Left hindlimb (tissue), 1 donor: ENCODE results near the gene MUC4.
"Not testable (repeated sequence)": the region's sequence is repeated elsewhere in the genome, so short reads cannot be mapped to it uniquely, and the experiment has no call there.

ENCODE experiments used
- DNase-seq: peaks from one replicate; pipeline ENCODE4 v3.0.0-alpha.2; 2018

Gene MUC4

GRCh38 chr3:195812366-195812765 lies 637 bp upstream of the MUC4 start:
- DNase-seq, result no peak

- no peak for DNase-seq
Measured at GRCh38 chr3:195810455-195810845, 1.3 kb downstream of the MUC4 start.

- no peak for DNase-seq
Measured at GRCh38 chr3:195809796-195810454, 1.8 kb downstream of the MUC4 start.

- no peak for DNase-seq
Measured at GRCh38 chr3:195809291-195809785, 2.4 kb downstream of the MUC4 start.

- no peak for DNase-seq
Measured at GRCh38 chr3:195808741-195809290, 2.9 kb downstream of the MUC4 start.

DNA sequence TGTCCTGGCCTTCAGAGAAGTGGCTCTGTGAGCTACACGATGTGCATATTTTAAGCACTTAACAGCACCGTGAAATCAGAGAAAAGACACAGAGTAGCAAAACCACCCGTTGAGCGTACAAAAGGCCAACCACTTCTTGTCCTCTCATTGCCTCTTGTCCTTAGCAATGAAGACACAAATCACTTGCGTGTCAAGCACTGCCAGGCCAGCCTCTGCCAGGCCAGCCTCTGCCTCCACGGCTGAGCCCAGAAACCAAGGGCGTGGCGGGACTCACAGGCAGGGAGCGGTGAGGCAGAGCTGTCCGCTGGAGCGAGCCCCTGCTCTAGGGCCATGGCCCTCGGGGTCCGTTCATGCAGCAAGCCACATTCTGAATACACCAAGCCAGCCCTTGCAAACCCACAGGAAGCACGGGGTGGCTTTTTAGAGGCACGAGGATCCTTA lies 4.0 kb downstream of the MUC4 start:
- no peak for DNase-seq

- no peak for DNase-seq
Measured at GRCh38 chr3:195806916-195807231, 4.9 kb downstream of the MUC4 start.

GRCh38 chr3:195806211-195806915 lies 5.4 kb downstream of the MUC4 start:
- DNase-seq, result no peak

DNA sequence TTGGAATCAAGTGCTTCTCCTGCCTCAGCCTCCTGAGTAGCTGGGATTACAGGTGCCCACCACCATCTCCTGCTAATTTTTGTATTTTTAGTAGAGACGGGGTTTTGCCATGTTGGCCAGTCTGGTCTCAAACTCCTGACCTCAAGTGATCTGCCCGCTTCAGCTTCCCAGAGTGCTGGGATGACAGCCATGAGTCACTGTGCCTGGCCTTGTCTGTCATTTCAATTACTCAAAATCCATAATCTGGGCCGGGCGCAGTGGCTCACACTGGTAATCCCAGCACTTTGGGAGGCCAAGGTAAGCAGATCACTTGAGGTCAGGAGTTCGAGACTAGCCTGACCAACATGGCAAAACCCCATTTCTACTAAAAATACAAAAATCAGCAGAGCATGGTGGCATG lies 6.1 kb downstream of the MUC4 start:
- DNase-seq, result not testable (repeated sequence)

DNA sequence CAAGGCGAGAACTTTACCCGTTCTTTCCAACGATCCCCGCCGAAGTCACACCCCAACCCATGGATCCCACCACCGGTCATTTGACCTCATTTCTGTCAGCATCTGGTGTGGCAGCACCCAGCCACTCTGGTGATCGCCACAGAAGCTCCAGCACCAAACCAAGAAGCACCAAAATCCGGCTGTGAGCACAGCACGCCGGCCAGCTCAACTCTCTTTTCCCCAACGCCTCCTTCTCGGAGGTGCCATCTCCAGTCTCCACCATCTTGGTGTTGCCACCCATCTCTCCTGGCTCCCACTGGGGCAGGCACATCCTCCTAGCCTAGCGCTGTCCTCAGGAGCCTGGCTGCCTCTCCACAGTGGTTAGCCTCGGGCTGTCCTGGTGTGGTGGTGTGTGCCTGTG lies 6.5 kb downstream of the MUC4 start:
- no peak for DNase-seq

DNA sequence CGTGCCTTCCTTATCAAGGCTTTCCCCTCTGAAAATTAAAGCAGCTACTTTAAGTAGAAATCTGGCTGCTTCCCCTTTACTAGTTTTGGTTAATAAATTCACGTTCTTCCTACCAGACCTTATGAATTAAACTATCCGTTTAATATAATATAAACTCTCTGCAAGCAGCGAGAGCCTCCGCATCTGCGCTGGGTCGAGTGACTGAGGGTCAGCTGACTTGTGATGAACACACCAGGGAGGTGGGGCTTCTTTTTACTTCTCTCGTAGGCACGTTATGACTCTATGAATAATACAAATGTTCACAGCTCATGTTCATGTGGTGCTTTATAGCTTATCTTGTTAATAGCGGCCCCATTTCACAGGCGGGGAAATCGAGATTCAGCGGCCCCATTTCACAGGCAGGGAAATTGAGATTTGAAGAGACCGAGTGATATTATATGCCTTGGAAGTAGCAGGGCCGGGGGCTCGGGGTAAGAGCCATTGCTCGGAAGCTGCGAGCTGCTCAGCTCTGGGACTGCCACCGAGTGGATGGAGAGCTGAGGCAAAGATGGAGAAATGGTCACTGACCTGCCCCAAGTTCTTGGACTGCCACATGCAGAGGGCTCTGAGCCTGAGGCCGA lies 8.3 kb downstream of the MUC4 start:
- DNase-seq, result no peak

DNA sequence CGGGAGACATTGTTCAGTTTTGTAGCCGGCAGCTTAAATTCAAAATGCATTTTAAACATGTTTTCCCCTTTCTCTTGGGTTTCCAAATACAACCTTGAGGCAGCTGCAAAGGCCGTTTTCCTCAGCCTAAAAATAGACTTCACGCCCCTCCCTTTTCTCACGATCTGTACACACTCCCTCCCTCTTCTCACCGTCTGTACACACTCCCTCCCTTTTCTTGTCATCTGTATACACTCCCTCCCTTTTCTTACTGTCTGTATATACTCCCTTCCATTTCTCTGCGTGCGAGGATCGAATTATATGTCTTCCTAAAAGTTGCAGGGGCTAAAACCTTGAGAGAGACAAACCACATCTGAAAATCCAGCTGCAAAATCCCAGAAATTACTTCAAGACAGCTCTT lies 8.9 kb downstream of the MUC4 start:
- DNase-seq, result no peak

- no peak for DNase-seq
Measured at GRCh38 chr3:195802261-195802701, 9.4 kb downstream of the MUC4 start.

DNA sequence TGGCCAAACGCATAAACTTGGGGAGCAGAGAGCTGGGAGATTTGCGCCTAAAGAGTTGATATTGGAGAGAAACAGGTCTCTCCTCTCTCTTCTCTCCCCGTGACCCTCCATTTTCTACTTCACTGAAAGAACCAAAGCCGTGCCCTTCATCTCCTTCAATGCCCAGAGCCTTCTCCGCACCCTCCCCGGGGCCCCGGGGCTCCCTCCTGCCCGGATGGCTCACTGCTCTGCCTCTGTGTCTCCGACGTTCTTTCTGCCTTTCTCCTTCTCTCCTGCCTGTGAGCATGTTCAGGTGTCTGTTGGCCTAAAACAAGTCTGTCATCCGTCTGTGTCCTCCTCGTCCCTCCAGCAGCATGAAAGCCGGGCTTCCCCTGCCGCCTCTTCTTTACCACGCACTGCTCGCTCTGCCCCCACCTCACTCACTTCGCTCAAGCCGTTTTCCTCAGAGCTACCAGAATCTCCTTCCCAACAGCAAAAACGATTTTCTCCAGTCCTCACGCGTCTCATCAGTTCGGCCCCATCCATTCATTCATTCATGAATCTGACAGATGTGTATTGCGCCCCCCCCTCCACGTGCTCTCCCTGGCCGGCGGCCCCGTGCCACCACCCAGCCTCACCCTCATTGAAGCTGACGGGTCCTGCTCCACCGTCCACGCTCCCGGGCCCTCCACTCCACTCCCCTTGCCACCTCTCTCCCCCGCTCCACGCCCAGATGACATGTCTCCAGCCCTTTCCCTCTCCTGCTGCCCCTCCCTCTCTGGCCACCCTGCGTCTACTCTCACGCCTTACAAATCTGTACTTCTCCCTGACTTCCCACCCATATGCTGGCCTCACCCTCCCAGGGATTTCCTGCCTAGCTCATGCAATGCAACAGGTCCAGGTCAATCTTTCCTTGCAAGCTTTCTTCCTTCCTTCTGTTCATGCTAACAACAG lies 10.2 kb downstream of the MUC4 start:
- no peak for DNase-seq

GRCh38 chr3:195800240-195800639 lies 11.5 kb downstream of the MUC4 start:
- DNase-seq, result no peak

- no peak for DNase-seq
Measured at GRCh38 chr3:195796795-195797194, 14.9 kb downstream of the MUC4 start.

DNA sequence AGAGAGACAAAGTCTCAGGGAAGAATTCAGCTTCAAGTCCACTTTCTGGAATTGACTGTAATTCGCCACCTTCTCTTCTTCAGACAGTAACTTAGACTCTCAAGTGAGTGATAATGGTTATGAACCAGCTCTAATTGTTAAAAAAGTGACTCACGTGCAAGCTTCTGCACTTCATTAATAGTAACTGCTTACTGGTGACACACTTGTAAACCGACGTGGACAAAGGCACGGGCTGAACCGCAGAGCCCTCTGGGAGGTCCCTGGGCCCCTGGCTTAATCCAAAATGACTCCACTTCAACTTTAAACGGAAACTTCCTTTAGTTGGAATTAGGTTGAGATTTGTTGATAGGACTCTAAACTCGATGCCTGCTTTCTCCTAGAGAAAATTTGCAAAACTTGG lies 17.0 kb downstream of the MUC4 start:
- DNase-seq, result no peak

DNA sequence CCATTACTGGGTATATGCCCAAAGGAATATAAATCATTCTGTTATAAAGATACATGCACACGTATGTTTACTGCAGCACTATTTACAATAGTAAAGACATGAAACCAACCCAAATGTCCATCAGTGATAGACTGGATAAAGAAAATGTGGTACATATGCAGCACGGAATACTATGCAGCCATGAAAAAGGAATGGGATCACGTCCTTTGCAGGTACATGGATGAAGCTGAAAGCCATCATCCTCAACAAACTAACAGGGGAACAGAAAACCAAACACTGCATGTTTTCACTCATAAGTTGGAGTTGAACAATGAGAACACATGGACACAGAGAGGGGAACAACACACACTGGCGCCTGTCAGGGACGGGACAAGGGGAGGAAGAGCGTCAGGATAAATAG lies 19.1 kb downstream of the MUC4 start:
- DNase-seq, result not testable (repeated sequence)

- no peak for DNase-seq
Measured at GRCh38 chr3:195790901-195791300, 20.8 kb downstream of the MUC4 start.

DNA sequence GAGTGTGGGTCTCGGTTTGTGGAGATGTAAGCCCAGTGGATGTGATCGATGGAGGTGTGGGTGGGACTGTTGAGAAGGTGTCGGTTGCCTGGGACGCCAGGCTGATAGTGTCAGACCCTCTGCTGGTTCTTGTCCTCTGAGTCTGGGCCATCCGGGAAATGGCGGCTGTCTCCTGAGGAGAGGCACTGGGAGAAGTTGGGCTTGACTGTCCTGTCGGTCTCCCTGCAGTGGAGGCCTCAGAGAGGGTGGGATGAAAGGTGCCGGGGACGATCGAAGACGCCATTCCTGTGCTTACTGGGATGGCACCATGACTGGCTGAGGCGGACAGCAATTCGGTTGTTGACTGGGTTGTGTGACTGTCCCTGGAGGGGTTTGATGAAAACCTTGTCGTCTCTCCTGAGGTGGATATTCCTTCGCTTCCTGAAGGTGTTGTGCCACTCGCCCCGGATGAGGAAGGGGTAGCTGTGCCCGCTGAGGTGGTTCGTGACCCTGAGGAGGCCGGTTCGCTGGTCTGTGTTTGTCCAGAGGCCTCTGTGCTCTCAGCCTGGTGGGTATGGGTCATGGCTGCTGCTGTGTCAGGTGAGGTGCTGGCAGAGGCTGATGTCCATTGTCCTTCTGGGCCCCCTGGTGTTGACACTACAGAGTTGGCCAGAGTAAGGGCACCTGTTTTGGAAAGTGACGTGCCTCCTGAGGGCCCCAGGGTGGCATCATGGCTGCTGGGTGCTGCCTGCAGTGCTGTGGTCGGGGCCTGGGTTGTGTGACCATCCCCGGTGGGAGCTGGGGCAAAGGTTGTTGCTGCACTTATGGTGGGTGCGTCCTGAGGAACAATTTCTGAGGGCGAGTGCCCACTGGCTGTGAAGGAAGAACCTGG lies 22.8 kb downstream of the MUC4 start:
- DNase-seq, result no peak

DNA sequence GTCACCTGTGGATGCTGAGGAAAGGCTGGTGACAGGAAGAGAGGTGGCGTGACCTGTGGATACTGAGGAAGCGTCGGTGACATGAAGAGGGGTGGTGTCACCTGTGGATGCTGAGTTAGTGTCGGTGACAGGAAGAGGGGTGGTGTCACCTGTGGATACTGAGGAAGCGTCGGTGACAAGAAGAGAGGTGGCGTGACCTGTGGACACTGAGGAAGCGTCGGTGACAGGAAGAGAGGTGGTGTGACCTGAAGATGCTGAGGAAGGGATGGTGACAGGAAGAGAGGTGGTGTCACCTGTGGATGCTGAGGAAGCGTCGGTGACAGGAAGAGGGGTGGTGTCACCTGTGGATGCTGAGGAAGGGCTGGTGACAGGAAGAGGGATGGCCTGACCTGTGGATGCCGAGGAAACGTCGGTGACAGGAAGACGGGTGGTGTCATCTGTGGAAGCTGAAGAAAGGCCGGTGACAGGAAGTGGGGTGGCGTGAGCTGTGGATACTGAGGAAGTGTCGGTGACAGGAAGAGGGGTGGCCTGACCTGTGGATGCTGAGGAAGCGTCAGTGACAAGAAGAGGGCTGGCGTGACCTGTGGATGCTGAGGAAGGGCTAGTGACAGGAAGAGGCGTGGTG lies 25.8 kb downstream of the MUC4 start:
- not testable (repeated sequence) for DNase-seq
